Central memory CD8-positive, alpha-beta T cell (primary cell): ENCODE measurements around the gene NOP58.
A peak's percentile ranks its signal among the peaks of the same experiment; 100 is the strongest.
"Not testable (repeated sequence)": the region's sequence is repeated elsewhere in the genome, so short reads cannot be mapped to it uniquely, and the experiment has no call there.

Source experiments
- ATAC-seq: fragments of 150-1000 bp; cut with Tn5 transposase; replicated peaks from 2 replicates; pipeline ENCODE4 v1.10.0; 2022; ENCODE audit warnings: mild to moderate bottlenecking, moderate FRiP score, moderate number of reproducible peaks; ENCODE audit not compliant: poor library complexity, severe bottlenecking; ENCODE audit errors: extremely low read depth
- DNase-seq, 2 donors: peaks; one replicate each; pipeline ENCODE4 v3.0.0; 2021; ENCODE audit warnings: low spot score in 2 of 2
- H3K27ac Mint-ChIP-seq: one replicate; pipeline ENCODE4 v1.8.0; 2022; ENCODE audit warnings: low read depth, mild to moderate bottlenecking, moderate library complexity, mixed read lengths
- H3K27me3 Mint-ChIP-seq: one replicate; pipeline ENCODE4 v1.8.0; 2022; ENCODE audit warnings: mixed read lengths
- H3K36me3 Mint-ChIP-seq: one replicate; pipeline ENCODE4 v1.8.0; 2022; ENCODE audit warnings: mild to moderate bottlenecking, moderate library complexity, mixed read lengths; ENCODE audit not compliant: insufficient read depth
- H3K4me1 Mint-ChIP-seq: one replicate; pipeline ENCODE4 v1.8.0; 2022; ENCODE audit warnings: mixed read lengths
- H3K4me3 Mint-ChIP-seq: one replicate; pipeline ENCODE4 v1.8.0; 2022; ENCODE audit warnings: mild to moderate bottlenecking, moderate library complexity, mixed read lengths
- H3K9me3 Mint-ChIP-seq: one replicate; pipeline ENCODE4 v1.8.0; 2022; ENCODE audit warnings: mixed read lengths

Gene NOP58

GRCh38 chr2:202317080-202317857 lies 51.7 kb downstream of the NOP58 start:
- no peak overlapping the region for H3K27ac Mint-ChIP-seq
- ATAC-seq: no peak
- no peaks in the 10 kb centered on the region for H3K27me3 Mint-ChIP-seq
- H3K4me3 Mint-ChIP-seq: no peak overlapping the region
- peaks cover 8% of the 10 kb centered on the region for H3K36me3 Mint-ChIP-seq
- no peaks in the 10 kb centered on the region for H3K9me3 Mint-ChIP-seq
- no peaks in the 10 kb centered on the region for H3K4me1 Mint-ChIP-seq
- DNase-seq: no peak

DNA sequence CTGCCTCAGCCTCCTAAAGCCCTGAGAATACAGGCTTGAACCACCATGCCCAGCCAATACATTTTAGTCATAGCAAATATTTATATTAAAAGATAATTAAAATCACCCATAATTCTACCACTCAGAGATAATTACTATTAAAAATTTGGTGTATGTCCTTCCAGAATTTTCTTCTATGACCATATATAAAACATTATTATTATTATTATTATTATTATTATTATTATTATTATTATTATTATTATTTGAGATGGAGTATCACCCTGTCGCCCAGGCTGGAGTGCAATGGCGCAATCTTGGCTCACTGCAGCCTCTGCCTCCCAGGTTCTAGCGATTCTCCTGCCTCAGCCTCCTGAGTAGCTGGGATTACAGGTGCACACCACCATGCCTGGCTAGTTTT lies 54.8 kb downstream of the NOP58 start:
- not testable (repeated sequence) for H3K27ac Mint-ChIP-seq, ATAC-seq, H3K4me3 Mint-ChIP-seq, H3K27me3 Mint-ChIP-seq, DNase-seq, H3K4me1 Mint-ChIP-seq, H3K9me3 Mint-ChIP-seq
- peaks cover 16% of the 10 kb centered on the region for H3K36me3 Mint-ChIP-seq

DNA sequence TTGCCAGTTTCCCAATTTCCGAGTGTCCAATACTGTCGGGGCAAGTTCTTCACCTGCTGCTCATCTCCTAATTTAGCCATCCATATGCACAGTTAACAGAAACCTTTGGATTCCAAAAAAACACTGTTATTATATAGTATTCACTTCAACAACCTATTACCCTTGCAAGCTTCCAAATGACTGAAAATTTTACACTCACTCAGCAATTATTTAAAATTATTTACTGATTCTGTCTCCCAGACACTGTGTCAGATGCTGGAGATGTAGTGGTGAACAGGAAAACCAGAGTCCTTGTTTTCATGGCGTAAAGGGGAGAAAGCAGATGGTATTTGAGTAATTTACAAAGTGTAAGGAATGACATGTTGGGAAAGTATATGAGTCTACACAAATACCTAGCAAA lies 56.9 kb downstream of the NOP58 start:
- H3K9me3 Mint-ChIP-seq: no peaks in the 10 kb centered on the region
- H3K4me1 Mint-ChIP-seq: peaks cover 6% of the 10 kb centered on the region
- H3K27me3 Mint-ChIP-seq: no peaks in the 10 kb centered on the region
- peaks cover 22% of the 10 kb centered on the region for H3K36me3 Mint-ChIP-seq
- DNase-seq (no peak), ATAC-seq (no peak)
- H3K27ac Mint-ChIP-seq: no peak overlapping the region
- no peak overlapping the region for H3K4me3 Mint-ChIP-seq

- Mint-ChIP-seq H3K9me3 (no peaks in the 10 kb centered on the region), H3K27me3 (no peaks in the 10 kb centered on the region), H3K27ac (no peak overlapping the region), H3K36me3 (peaks cover 13% of the 10 kb centered on the region), H3K4me1 (peaks cover 6% of the 10 kb centered on the region), H3K4me3 (no peak overlapping the region)
- DNase-seq (no peak), ATAC-seq (no peak)
These were observed 62.3 kb downstream of the NOP58 start for GRCh38 chr2:202327858-202328257.

- H3K36me3 Mint-ChIP-seq: no peaks in the 10 kb centered on the region
- H3K4me3 Mint-ChIP-seq: no peak overlapping the region
- H3K4me1 Mint-ChIP-seq: no peaks in the 10 kb centered on the region
- DNase-seq (no peak), ATAC-seq (no peak)
- no peaks in the 10 kb centered on the region for H3K27me3 Mint-ChIP-seq
- no peaks in the 10 kb centered on the region for H3K9me3 Mint-ChIP-seq
- no peak overlapping the region for H3K27ac Mint-ChIP-seq
These were observed 70.4 kb downstream of the NOP58 start for GRCh38 chr2:202335791-202336467.

DNA sequence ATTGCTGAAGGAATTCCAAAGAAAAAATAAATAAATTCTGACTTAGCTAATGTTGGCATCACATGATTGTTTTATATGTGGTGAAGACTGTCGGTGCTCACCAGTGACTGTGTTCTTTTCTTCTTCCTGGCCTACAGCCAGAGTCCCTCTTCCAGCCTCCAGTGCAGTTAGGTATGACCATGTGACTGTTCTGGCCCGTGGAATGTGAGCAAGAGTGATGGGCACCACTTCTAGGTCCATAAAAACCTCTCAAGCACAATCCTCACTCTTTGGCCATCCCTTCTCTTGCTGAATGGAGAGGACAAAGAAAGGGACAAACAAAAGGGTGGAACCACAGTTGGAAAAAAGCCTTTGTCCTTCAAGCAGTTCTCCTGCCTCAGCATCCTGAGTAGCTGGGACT lies 71.6 kb downstream of the NOP58 start:
- Mint-ChIP-seq H3K36me3 (no peaks in the 10 kb centered on the region), H3K27ac (no peak overlapping the region), H3K4me3 (no peak overlapping the region), H3K9me3 (no peaks in the 10 kb centered on the region), H3K27me3 (no peaks in the 10 kb centered on the region), H3K4me1 (no peaks in the 10 kb centered on the region)
- ATAC-seq: no peak
- DNase-seq: no peak

DNA sequence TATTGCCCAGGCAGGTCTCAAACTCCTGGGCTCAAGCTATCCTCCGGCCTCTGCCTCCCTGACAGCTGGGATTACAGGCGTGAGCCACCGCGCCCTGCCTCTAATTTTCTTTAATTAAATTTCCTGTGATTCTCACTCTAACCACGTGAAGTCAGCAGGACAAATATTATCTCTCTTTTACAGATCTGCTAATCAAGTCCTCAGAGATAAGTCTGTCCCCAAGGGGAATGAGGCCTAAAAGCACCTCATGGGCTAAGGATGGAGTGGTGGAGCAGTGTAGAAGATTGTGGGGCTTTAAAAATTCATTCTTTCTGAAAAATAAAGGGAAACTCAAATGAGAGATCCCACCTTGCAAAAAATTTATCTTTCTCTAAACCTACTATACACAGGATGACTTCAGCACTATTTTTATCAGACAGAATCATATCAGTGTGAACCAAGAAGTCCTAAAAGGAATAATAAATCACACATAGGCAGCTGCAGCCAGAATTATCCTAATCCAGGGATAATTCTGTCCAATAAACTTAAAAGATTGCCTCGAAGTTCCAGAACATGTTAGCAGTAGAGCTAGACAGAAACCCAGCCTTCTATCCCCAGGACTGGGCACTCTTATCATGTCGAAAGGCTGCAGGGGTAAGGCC lies 72.3 kb downstream of the NOP58 start:
- ATAC-seq (no peak), DNase-seq (no peak)
- H3K27ac Mint-ChIP-seq: peak overlapping the region; percentile 3
- no peaks in the 10 kb centered on the region for H3K36me3 Mint-ChIP-seq
- H3K27me3 Mint-ChIP-seq: no peaks in the 10 kb centered on the region
- H3K4me3 Mint-ChIP-seq: no peak overlapping the region
- H3K4me1 Mint-ChIP-seq: no peaks in the 10 kb centered on the region
- H3K9me3 Mint-ChIP-seq: no peaks in the 10 kb centered on the region

GRCh38 chr2:202339071-202339870 lies 73.7 kb downstream of the NOP58 start:
- Mint-ChIP-seq H3K4me3 (no peak overlapping the region), H3K9me3 (no peaks in the 10 kb centered on the region), H3K4me1 (no peaks in the 10 kb centered on the region)

GRCh38 chr2:202344178-202344577 lies 78.6 kb downstream of the NOP58 start:
- H3K27me3 Mint-ChIP-seq: no peaks in the 10 kb centered on the region
- DNase-seq (no peak), ATAC-seq (no peak)
- H3K27ac Mint-ChIP-seq: no peak overlapping the region
- H3K36me3 Mint-ChIP-seq: no peaks in the 10 kb centered on the region
- no peaks in the 10 kb centered on the region for H3K9me3 Mint-ChIP-seq
- H3K4me3 Mint-ChIP-seq: no peak overlapping the region
- no peaks in the 10 kb centered on the region for H3K4me1 Mint-ChIP-seq

More at GRCh38 chr2:202339071-202339870, 73.7 kb downstream of the NOP58 start:
- Mint-ChIP-seq H3K36me3 (no peaks in the 10 kb centered on the region), H3K27ac (no peak overlapping the region), H3K27me3 (no peaks in the 10 kb centered on the region)
- DNase-seq: no peak
- no peak for ATAC-seq

GRCh38 chr2:202346180-202346579 lies 80.6 kb downstream of the NOP58 start:
- Mint-ChIP-seq H3K36me3 (peaks cover 1% of the 10 kb centered on the region), H3K27ac (no peak overlapping the region), H3K4me1 (no peaks in the 10 kb centered on the region), H3K4me3 (no peak overlapping the region), H3K9me3 (no peaks in the 10 kb centered on the region), H3K27me3 (no peaks in the 10 kb centered on the region)
- no peak for DNase-seq
- ATAC-seq: no peak
